ENCODE results near the gene SORL1-AS1.

Gene SORL1-AS1

GRCh38 chr11:121394785-121395184 lies 58.0 kb downstream of the SORL1-AS1 start:
- no peak for DNase-seq (ENCODE audit: low read depth in 2 of 3, low spot score in 2 of 3)

GRCh38 chr11:121393855-121394254 lies 58.9 kb downstream of the SORL1-AS1 start:
- no peak for DNase-seq (ENCODE audit: low read depth in 2 of 3, low spot score in 2 of 3)

GRCh38 chr11:121391914-121392313 lies 60.9 kb downstream of the SORL1-AS1 start:
- DNase-seq (ENCODE audit: low read depth in 2 of 3, low spot score in 2 of 3), result no peak

GRCh38 chr11:121389651-121390050 lies 63.1 kb downstream of the SORL1-AS1 start:
- DNase-seq (ENCODE audit: low read depth in 2 of 3, low spot score in 2 of 3), result no peak
